ENCODE results near the gene IGFBP2.
A peak's percentile ranks its signal among the peaks of the same experiment; 100 is the strongest.

The IGFBP2 gene

GRCh38 chr2:216665717-216666116 is 32.5 kb downstream of the IGFBP2 start:
- no peak for DNase-seq

GRCh38 chr2:216666461-216667233 is 33.4 kb downstream of the IGFBP2 start:
- peak; percentile 68 for DNase-seq

- no peak for DNase-seq
Measured at GRCh38 chr2:216670266-216671080, 37.3 kb downstream of the IGFBP2 start.

GRCh38 chr2:216671081-216671411 is 37.8 kb downstream of the IGFBP2 start:
- DNase-seq, result no peak

GRCh38 chr2:216671791-216672343 is 38.6 kb downstream of the IGFBP2 start:
- DNase-seq, result no peak

GRCh38 chr2:216672466-216672865 is 39.2 kb downstream of the IGFBP2 start:
- DNase-seq, result no peak

GRCh38 chr2:216673021-216673420 is 39.8 kb downstream of the IGFBP2 start:
- DNase-seq, result no peak

GRCh38 chr2:216673609-216674008 is 40.4 kb downstream of the IGFBP2 start:
- no peak for DNase-seq

GRCh38 chr2:216674376-216674775 is 41.2 kb downstream of the IGFBP2 start:
- no peak for DNase-seq

GRCh38 chr2:216676630-216677029 is 43.4 kb downstream of the IGFBP2 start:
- DNase-seq, result no peak

GRCh38 chr2:216677439-216678097 is 44.3 kb downstream of the IGFBP2 start:
- DNase-seq, result no peak

GRCh38 chr2:216678098-216678465 is 44.9 kb downstream of the IGFBP2 start:
- no peak for DNase-seq

- DNase-seq, result no peak
Measured at GRCh38 chr2:216678813-216679657, 45.8 kb downstream of the IGFBP2 start.

GRCh38 chr2:216679658-216680024 is 46.4 kb downstream of the IGFBP2 start:
- no peak for DNase-seq

- DNase-seq, result no peak
Measured at GRCh38 chr2:216680951-216681629, 47.9 kb downstream of the IGFBP2 start.

- DNase-seq, result no peak
Measured at GRCh38 chr2:216681683-216682082, 48.5 kb downstream of the IGFBP2 start.

GRCh38 chr2:216683846-216684245 is 50.6 kb downstream of the IGFBP2 start:
- no peak for DNase-seq

GRCh38 chr2:216685327-216685875 is 52.2 kb downstream of the IGFBP2 start:
- DNase-seq, result no peak

- DNase-seq, result no peak
Measured at GRCh38 chr2:216687111-216687510, 53.9 kb downstream of the IGFBP2 start.

- no peak for DNase-seq
Measured at GRCh38 chr2:216687646-216688045, 54.4 kb downstream of the IGFBP2 start.

GRCh38 chr2:216688731-216689340 is 55.6 kb downstream of the IGFBP2 start:
- DNase-seq, result no peak

All from CD4-positive, alpha-beta T cell treated with Interleukin-17A for 1 hour (primary cell).